Measurements from ENCODE around the gene SOD3.

DNA sequence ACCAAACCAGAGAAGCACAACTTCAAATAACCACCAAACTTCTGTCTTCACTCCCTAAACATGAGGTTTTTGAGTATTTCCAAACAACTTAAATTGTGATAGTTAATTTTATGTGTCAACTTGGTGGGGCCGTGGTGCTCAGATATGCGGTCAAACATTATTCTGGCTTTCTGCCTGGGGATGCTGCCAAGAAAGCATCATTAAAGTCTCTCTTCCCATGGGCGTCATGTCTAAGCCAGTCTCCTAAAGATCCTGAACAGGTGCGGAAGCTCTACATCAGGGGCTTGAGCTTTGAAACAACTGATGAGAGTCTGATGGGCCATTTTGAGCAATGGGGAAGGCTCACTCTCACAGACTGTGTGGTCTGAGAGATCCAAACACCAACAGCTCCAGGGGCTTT, 24.1 kb upstream of the SOD3 start:
- TF ChIP-seq, protein P1, sequence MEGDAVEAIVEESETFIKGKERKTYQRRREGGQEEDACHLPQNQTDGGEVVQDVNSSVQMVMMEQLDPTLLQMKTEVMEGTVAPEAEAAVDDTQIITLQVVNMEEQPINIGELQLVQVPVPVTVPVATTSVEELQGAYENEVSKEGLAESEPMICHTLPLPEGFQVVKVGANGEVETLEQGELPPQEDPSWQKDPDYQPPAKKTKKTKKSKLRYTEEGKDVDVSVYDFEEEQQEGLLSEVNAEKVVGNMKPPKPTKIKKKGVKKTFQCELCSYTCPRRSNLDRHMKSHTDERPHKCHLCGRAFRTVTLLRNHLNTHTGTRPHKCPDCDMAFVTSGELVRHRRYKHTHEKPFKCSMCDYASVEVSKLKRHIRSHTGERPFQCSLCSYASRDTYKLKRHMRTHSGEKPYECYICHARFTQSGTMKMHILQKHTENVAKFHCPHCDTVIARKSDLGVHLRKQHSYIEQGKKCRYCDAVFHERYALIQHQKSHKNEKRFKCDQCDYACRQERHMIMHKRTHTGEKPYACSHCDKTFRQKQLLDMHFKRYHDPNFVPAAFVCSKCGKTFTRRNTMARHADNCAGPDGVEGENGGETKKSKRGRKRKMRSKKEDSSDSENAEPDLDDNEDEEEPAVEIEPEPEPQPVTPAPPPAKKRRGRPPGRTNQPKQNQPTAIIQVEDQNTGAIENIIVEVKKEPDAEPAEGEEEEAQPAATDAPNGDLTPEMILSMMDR (IDR thresholded peaks at IDR 0.05): no peak
- TF ChIP-seq POLR2AphosphoS5 (IDR thresholded peaks at IDR 0.05; ENCODE audit: low read depth, low read length) (no peak), TCF7L2 (IDR thresholded peaks at IDR 0.05; ENCODE audit: low read depth, low read length) (no peak), REST (IDR thresholded peaks at IDR 0.05; ENCODE audit: insufficient read depth in 1 of 2, low read depth in 2 of 2, low read length in 1 of 2) (no peak), SIN3A (IDR thresholded peaks at IDR 0.05; ENCODE audit: borderline replicate concordance, insufficient read depth, low read depth, low read length) (no peak)

Data from Panc1 (cell line).